Activated naive CD8-positive, alpha-beta T cell treated with anti-CD3 and anti-CD28 coated beads, Interleukin-2, amount 50 U/mL, for 24 hours (primary cell): Measurements from ENCODE around the gene ZNF605.
"Not testable (repeated sequence)": the region's sequence is repeated elsewhere in the genome, so short reads cannot be mapped to it uniquely, and the experiment has no call there.

Experiments
- ATAC-seq: fragments of 150-1000 bp; cut with Tn5 transposase; one replicate; pipeline ENCODE4 v1.10.0; 2021
- DNase-seq: peaks from one replicate; pipeline ENCODE4 v3.0.0; 2021
- H3K27ac Mint-ChIP-seq: one replicate; pipeline ENCODE4 v1.8.0; 2021; ENCODE audit warnings: mild to moderate bottlenecking, mixed read lengths
- H3K27me3 Mint-ChIP-seq: one replicate; pipeline ENCODE4 v1.8.0; 2021; ENCODE audit warnings: mixed read lengths
- H3K36me3 Mint-ChIP-seq: one replicate; pipeline ENCODE4 v1.8.0; 2021; ENCODE audit warnings: low read depth, mixed read lengths
- H3K4me1 Mint-ChIP-seq: one replicate; pipeline ENCODE4 v1.8.0; 2021; ENCODE audit warnings: mixed read lengths
- H3K4me3 Mint-ChIP-seq: one replicate; pipeline ENCODE4 v1.8.0; 2021; ENCODE audit warnings: mild to moderate bottlenecking, moderate library complexity, mixed read lengths
- H3K9me3 Mint-ChIP-seq: one replicate; pipeline ENCODE4 v1.8.0; 2021; ENCODE audit warnings: mixed read lengths

The ZNF605 gene

DNA sequence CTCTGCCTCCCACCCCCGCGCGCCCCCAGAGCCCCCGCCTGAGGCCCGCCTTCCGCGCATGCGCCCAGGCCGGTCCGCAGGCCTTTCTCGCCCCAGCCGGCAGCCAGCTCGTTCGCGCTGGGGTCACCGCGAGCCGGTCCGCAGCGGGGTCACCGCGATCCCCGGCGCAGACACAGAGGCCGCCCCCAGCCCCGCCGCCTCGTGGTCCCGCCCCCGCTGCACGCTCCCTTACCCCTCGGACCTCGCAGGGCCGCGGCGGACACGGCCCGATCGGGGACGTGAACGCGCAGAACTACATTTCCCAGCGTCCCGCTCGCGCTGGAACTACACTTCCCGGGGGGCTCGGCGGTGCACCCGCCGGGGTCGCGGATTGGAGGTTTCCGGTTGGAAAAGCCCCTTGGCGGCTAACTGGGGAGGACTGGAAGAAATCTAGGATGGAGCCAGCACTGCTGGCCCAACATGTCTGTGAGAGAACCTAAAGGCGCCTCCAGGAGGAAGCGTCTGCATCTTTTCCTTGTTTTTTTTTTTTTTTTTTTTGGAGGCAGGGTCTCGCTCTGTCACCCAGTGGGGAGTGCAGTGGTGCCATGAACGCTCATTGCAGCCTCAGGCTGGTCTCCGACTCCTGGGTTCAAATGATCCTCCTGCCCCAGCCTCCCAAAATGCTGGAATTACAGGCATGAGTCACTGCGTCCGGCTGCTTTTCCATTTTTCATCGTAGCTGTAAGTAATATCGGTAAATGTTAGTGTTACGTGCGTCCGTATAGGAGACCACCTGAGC lies at the start of gene ZNF605:
Gene ZNF605, minus strand, starts transcription at position 296 of the 778 bp plus-strand sequence. CDS start 10,671 bp downstream, outside the sequence.
- peak within 1 kb of the TSS; percentile 94 for H3K27ac Mint-ChIP-seq
- no peaks in the 10 kb centered on the region for H3K27me3 Mint-ChIP-seq
- H3K4me3 Mint-ChIP-seq = peak within 1 kb of the TSS; percentile 85
- ATAC-seq (peak; percentile 90), DNase-seq (peak; percentile 88)
- peaks cover 23% of the 10 kb centered on the region for H3K36me3 Mint-ChIP-seq
- H3K4me1 Mint-ChIP-seq = peaks cover 34% of the 10 kb centered on the region
- peaks cover 25% of the 10 kb centered on the region for H3K9me3 Mint-ChIP-seq

DNA sequence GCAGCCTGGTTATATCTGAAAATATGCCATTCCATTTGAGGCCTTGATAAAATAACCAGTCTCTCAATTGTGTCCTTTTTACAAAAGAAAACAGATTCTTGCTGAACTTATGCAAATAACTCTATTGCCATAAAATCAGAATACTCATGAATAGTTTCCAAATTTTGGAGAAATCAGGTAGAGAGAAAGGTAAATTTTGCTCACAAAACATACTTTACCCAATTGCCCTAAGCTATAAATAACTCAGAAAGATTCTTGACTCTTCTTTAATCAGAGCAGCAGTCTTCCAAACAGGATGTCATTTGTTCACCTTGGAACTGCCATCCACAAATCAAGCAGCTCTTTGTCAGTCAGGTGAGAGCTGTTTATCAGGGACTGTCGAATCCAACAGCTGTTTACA lies 42.6 kb upstream of the ZNF605 start:
- no peak for ATAC-seq
- H3K27me3 Mint-ChIP-seq = no peaks in the 10 kb centered on the region

DNA sequence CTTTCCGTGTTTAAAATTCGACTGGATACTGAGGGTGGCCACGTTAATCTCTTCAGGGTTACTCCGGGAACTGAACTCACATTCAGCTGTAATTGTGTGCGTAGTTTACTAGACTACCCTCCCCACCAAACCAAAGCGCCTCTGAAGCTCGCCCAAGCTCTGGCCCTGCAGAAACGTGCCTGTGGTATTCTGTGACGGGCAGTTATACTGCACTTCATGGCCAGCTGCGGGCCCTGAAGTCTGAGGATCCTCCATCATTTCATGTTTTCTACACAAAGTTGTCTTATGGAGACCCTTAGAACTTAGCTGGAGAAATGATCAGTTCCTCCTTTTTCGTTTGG lies 30.7 kb upstream of the ZNF605 start:
- peaks cover 40% of the 10 kb centered on the region for H3K9me3 Mint-ChIP-seq
- peak overlapping the region; percentile 83 for H3K27ac Mint-ChIP-seq
- DNase-seq = no peak
- peak overlapping the region; percentile 84 for H3K4me3 Mint-ChIP-seq
- peaks cover 34% of the 10 kb centered on the region for H3K4me1 Mint-ChIP-seq
- H3K27me3 Mint-ChIP-seq = peaks cover 3% of the 10 kb centered on the region
- peaks cover 52% of the 10 kb centered on the region for H3K36me3 Mint-ChIP-seq
- no peak for ATAC-seq

More for the DNA sequence above, 42.6 kb upstream of the ZNF605 start:
- no peak for DNase-seq
- H3K4me1 Mint-ChIP-seq = no peaks in the 10 kb centered on the region
- no peak overlapping the region for H3K27ac Mint-ChIP-seq
- H3K36me3 Mint-ChIP-seq = peaks cover 90% of the 10 kb centered on the region
- H3K9me3 Mint-ChIP-seq = peaks cover 55% of the 10 kb centered on the region
- no peak overlapping the region for H3K4me3 Mint-ChIP-seq

DNA sequence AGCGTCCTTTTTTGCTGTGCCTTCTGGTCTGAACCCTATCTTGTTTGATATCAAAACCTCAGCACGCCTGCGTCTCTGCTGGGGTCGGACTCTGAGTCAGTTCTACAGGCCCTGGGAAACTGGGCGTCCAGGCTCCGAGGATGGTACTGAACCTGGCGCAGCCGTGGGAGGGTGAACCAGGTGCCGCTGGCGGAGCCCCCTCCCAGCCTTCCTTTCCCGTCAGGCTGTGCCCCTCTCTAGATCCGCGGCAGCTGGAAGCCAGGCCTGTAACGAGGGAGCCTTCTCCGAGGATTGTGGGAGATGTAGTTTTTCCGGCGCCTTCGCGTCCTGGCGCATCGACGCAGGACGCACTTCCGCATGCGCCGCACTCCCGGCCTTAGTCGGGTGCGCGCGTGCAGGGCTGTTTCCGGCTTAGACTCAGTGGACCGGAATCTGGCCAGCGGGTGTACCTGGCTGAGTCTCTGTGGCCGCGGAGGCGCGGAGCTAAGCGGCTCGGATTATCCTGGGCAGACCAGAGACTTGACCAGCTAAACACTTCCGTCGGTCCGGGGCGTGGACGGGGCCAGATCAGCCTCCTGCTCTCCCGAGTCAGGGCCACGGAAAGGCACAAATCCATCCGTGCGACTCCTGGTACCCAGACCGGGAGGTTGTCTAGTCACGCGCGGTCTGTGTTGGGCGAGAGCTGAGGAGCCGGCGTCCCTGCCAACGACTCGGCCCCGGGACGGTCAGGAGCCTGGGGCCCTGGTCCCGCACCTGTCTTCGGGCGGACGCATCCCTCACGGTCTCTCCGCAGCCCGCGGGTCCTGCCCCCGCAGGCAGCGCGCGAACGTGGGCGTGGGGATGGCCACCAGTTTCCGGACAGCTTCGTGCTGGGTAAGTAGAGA lies 30.1 kb upstream of the ZNF605 start, which contains the start of gene ZNF26:
Gene ZNF26, plus strand, starts transcription at position 367 of the 884 bp plus-strand sequence. Its CDS starts 474 bp downstream, at position 841.
- H3K27ac Mint-ChIP-seq = peak within 1 kb of the TSS; percentile 89
- peaks cover 45% of the 10 kb centered on the region for H3K36me3 Mint-ChIP-seq
- peaks cover 44% of the 10 kb centered on the region for H3K9me3 Mint-ChIP-seq
- peaks cover 34% of the 10 kb centered on the region for H3K4me1 Mint-ChIP-seq
- DNase-seq (peak; percentile 87), ATAC-seq (peak; percentile 98)
- H3K27me3 Mint-ChIP-seq = peaks cover 3% of the 10 kb centered on the region
- H3K4me3 Mint-ChIP-seq = peak within 1 kb of the TSS; percentile 84

GRCh38 chr12:132976870-132977269 lies 20.8 kb upstream of the ZNF605 start:
- DNase-seq = peak; percentile 60
- H3K36me3 Mint-ChIP-seq = peaks cover 16% of the 10 kb centered on the region
- H3K9me3 Mint-ChIP-seq = peaks cover 66% of the 10 kb centered on the region
- not testable (repeated sequence) for ATAC-seq, H3K4me1 Mint-ChIP-seq, H3K4me3 Mint-ChIP-seq, H3K27ac Mint-ChIP-seq
- H3K27me3 Mint-ChIP-seq = peaks cover 12% of the 10 kb centered on the region

- peaks cover 40% of the 10 kb centered on the region for H3K9me3 Mint-ChIP-seq
- no peaks in the 10 kb centered on the region for H3K4me1 Mint-ChIP-seq
- ATAC-seq (no peak), DNase-seq (no peak)
- peaks cover 6% of the 10 kb centered on the region for H3K36me3 Mint-ChIP-seq
- no peak overlapping the region for H3K27ac Mint-ChIP-seq
- H3K27me3 Mint-ChIP-seq = peaks cover 4% of the 10 kb centered on the region
- H3K4me3 Mint-ChIP-seq = no peak overlapping the region
These were observed 16.3 kb upstream of the ZNF605 start for GRCh38 chr12:132972374-132972773.

- no peak overlapping the region for H3K27ac Mint-ChIP-seq
- ATAC-seq (no peak), DNase-seq (no peak)
- no peak overlapping the region for H3K4me3 Mint-ChIP-seq
- H3K4me1 Mint-ChIP-seq = no peaks in the 10 kb centered on the region
- H3K27me3 Mint-ChIP-seq = peaks cover 2% of the 10 kb centered on the region
- peaks cover 25% of the 10 kb centered on the region for H3K9me3 Mint-ChIP-seq
- peaks cover 22% of the 10 kb centered on the region for H3K36me3 Mint-ChIP-seq
These were observed 11.6 kb upstream of the ZNF605 start for GRCh38 chr12:132967736-132968135.

- H3K4me1 Mint-ChIP-seq = no peaks in the 10 kb centered on the region
- no peak overlapping the region for H3K27ac Mint-ChIP-seq
- no peak overlapping the region for H3K4me3 Mint-ChIP-seq
- H3K27me3 Mint-ChIP-seq = no peaks in the 10 kb centered on the region
- peaks cover 16% of the 10 kb centered on the region for H3K9me3 Mint-ChIP-seq
- no peak for ATAC-seq
- H3K36me3 Mint-ChIP-seq = peaks cover 20% of the 10 kb centered on the region
- no peak for DNase-seq
These were observed 10.7 kb upstream of the ZNF605 start for GRCh38 chr12:132966676-132967415.

GRCh38 chr12:132965796-132966195 lies 9.7 kb upstream of the ZNF605 start:
- Mint-ChIP-seq H3K27me3 (no peaks in the 10 kb centered on the region), H3K4me3 (no peak overlapping the region), H3K27ac (no peak overlapping the region), H3K9me3 (peaks cover 14% of the 10 kb centered on the region), H3K4me1 (no peaks in the 10 kb centered on the region), H3K36me3 (peaks cover 23% of the 10 kb centered on the region)
- ATAC-seq (no peak), DNase-seq (no peak)

DNA sequence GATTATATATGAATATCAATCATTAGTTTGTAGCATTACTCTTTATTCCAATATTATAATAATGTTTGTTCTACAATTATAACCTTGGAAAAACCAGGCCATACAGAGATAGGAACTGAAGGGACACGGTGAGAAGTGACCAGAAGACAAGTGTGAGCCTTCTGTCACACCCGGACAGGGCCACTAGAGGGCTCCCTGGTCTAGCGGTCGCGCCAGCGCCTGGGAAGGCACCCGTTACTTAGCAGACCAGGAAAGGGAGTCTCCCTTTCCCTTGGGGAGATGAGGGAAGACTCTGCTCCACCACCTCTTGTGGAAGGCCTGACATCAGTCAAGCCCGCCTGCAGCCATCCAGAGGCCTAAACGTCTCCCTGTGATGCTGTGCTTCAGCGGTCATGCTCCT lies 7.8 kb upstream of the ZNF605 start:
- not testable (repeated sequence) for ATAC-seq, H3K27me3 Mint-ChIP-seq, H3K27ac Mint-ChIP-seq, H3K4me3 Mint-ChIP-seq, H3K4me1 Mint-ChIP-seq
- peak; percentile 26 for DNase-seq
- H3K36me3 Mint-ChIP-seq = peaks cover 26% of the 10 kb centered on the region
- peaks cover 22% of the 10 kb centered on the region for H3K9me3 Mint-ChIP-seq

- Mint-ChIP-seq H3K36me3 (peaks cover 25% of the 10 kb centered on the region), H3K9me3 (peaks cover 22% of the 10 kb centered on the region)
- not testable (repeated sequence) for DNase-seq, H3K4me1 Mint-ChIP-seq, H3K4me3 Mint-ChIP-seq, H3K27me3 Mint-ChIP-seq, H3K27ac Mint-ChIP-seq, ATAC-seq
These were observed 5.7 kb upstream of the ZNF605 start for GRCh38 chr12:132961790-132962189.

- H3K27me3 Mint-ChIP-seq = no peaks in the 10 kb centered on the region
- ATAC-seq (peak; percentile 47), DNase-seq (peak; percentile 35)
- H3K27ac Mint-ChIP-seq = peak overlapping the region; percentile 67
- H3K4me3 Mint-ChIP-seq = peak overlapping the region; percentile 85
- peaks cover 22% of the 10 kb centered on the region for H3K9me3 Mint-ChIP-seq
- H3K4me1 Mint-ChIP-seq = peaks cover 34% of the 10 kb centered on the region
- peaks cover 23% of the 10 kb centered on the region for H3K36me3 Mint-ChIP-seq
These were observed 754 bp downstream of the ZNF605 start for GRCh38 chr12:132955094-132956010.

DNA sequence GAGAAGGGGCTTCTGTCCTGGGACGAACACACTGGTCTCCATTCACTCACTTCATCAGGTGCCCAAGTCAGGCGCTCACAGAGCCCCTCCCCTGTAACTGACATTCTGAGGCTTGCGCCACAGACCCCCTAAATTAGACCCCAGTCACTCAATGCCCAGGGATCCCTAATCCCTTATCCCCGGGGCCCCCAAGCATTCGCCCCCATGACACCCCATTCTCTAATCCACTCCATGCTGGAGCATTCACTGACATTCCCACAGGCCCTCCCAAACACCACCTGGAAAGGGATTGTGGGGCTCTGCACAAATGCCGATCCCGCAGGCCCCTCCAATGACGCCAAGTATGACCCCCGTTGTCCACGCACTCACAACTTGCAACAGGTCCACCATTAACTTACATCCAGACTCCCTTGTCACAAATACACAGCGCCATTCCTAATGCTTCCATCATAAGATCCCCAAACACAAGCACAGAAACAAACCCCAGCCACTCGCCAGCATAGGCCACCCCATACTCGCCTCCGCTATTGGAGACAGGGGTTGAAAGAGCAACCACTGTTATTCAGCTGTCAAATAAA lies 1.5 kb downstream of the ZNF605 start:
- ATAC-seq (no peak), DNase-seq (peak; percentile 5)

More for the DNA sequence above, 1.5 kb downstream of the ZNF605 start:
- Mint-ChIP-seq H3K27ac (peak overlapping the region; percentile 67), H3K36me3 (peaks cover 22% of the 10 kb centered on the region), H3K4me1 (peaks cover 33% of the 10 kb centered on the region), H3K4me3 (peak overlapping the region; percentile 85), H3K27me3 (no peaks in the 10 kb centered on the region), H3K9me3 (peaks cover 21% of the 10 kb centered on the region)
